MCF 10A (cell line): ENCODE measurements around the gene SEMA3F. TPM values are rescaled to one million over a fixed set of nuclear protein-coding genes. Genes with fewer than 3 reads are reported as not detected.

Experiments
- BruUV-seq: library from RNA; stranded (reverse); fragments of 400-500 nt; replicated peaks from 2 replicates; lab custom pipeline; 2021; lab: Mats Ljungman, UMichigan
- CTCF ChIA-PET: fragments of 300-600 bp; sonication (Branson Sonifier 250); formaldehyde crosslinking; extraction: SDS; loops from one replicate; lab custom pipeline; 2021; ENCODE audit warnings: antibody characterized with exemption, inconsistent platforms; lab: Yijun Ruan, JAX
- POLR2A ChIA-PET: fragments of 300-600, 350-650 bp; sonication (Branson Sonifier 250); formaldehyde crosslinking; extraction: SDS; loops from one replicate; lab custom pipeline; 2020; ENCODE audit warnings: antibody characterized with exemption, inconsistent platforms; lab: Yijun Ruan, JAX
- DNase-seq: peaks from one replicate; pipeline ENCODE4 v3.0.0-alpha.2; 2018; ENCODE audit not compliant: unreplicated experiment
- H3K27ac Mint-ChIP-seq: one replicate; pipeline ENCODE4 v1.8.0; 2022; ENCODE audit warnings: mild to moderate bottlenecking, low read depth, mixed read lengths; ENCODE audit not compliant: unreplicated experiment
- H3K27me3 Mint-ChIP-seq: one replicate; pipeline ENCODE4 v1.8.0; 2022; ENCODE audit warnings: mixed read lengths; ENCODE audit not compliant: insufficient read depth, unreplicated experiment
- H3K36me3 Mint-ChIP-seq: one replicate; pipeline ENCODE4 v1.8.0; 2022; ENCODE audit warnings: mild to moderate bottlenecking, moderate library complexity, mixed read lengths; ENCODE audit not compliant: insufficient read depth, unreplicated experiment
- H3K4me1 Mint-ChIP-seq: one replicate; pipeline ENCODE4 v1.8.0; 2022; ENCODE audit warnings: mixed read lengths; ENCODE audit not compliant: insufficient read depth, unreplicated experiment
- H3K4me3 Mint-ChIP-seq: one replicate; pipeline ENCODE4 v1.8.0; 2022; ENCODE audit warnings: mild to moderate bottlenecking, moderate library complexity, mixed read lengths; ENCODE audit not compliant: unreplicated experiment
- H3K9me3 Mint-ChIP-seq: one replicate; pipeline ENCODE4 v1.8.0; 2022; ENCODE audit warnings: mixed read lengths; ENCODE audit not compliant: unreplicated experiment
- intact Hi-C: fragments of 100-400 bp; cut with micrococcal nuclease; formaldehyde crosslinking; loops from 2 replicates; pipeline ENCODE4 v1.14.1; 2022
- total RNA-seq: library from RNA; stranded (reverse); gene quantifications from 2 replicates; pipeline ENCODE4 v1.2.3, GENCODE V29; 2022
- TF ChIP-seq, protein P1 (sequence below): fragments of 200-600 bp; IDR thresholded peaks from one replicate; pipeline ENCODE4 v1.8.0; 2022; ENCODE audit warnings: antibody characterized with exemption, mild to moderate bottlenecking; ENCODE audit not compliant: unreplicated experiment

The SEMA3F gene
- total RNA-seq, 1 experiment from 2014 or later = 34.6 TPM

- TSS peak; percentile 9 for BruUV-seq
- ChIA-PET POLR2A (interaction anchor here (0.8 to 2.7 kb wide), 5 partner anchors 8 to 88 kb away, joined by 3 to 15 read pairs (median 5); no protein-coding TSS in a partner anchor), CTCF (interaction anchor here (0.5 to 2.6 kb wide), 4 partner anchors 8 to 373 kb away, joined by 3 to 9 read pairs (median 4); no protein-coding TSS in a partner anchor)
- Mint-ChIP-seq H3K4me3 (peak overlapping the region; percentile 84), H3K27me3 (no peaks in the 10 kb centered on the region), H3K36me3 (peaks cover 24% of the 10 kb centered on the region), H3K9me3 (no peaks in the 10 kb centered on the region), H3K4me1 (peaks cover 64% of the 10 kb centered on the region), H3K27ac (peak overlapping the region; percentile 81)
- TF ChIP-seq, protein P1, sequence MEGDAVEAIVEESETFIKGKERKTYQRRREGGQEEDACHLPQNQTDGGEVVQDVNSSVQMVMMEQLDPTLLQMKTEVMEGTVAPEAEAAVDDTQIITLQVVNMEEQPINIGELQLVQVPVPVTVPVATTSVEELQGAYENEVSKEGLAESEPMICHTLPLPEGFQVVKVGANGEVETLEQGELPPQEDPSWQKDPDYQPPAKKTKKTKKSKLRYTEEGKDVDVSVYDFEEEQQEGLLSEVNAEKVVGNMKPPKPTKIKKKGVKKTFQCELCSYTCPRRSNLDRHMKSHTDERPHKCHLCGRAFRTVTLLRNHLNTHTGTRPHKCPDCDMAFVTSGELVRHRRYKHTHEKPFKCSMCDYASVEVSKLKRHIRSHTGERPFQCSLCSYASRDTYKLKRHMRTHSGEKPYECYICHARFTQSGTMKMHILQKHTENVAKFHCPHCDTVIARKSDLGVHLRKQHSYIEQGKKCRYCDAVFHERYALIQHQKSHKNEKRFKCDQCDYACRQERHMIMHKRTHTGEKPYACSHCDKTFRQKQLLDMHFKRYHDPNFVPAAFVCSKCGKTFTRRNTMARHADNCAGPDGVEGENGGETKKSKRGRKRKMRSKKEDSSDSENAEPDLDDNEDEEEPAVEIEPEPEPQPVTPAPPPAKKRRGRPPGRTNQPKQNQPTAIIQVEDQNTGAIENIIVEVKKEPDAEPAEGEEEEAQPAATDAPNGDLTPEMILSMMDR = no peak
- DNase-seq = peak; percentile 92
- intact Hi-C loops = loop anchor here (2.0 kb wide), 1 partner anchor 37 kb away; no protein-coding TSS in a partner anchor
Observed at GRCh38 chr3:50157827-50158529, 2.9 kb downstream of the SEMA3F start.

DNA sequence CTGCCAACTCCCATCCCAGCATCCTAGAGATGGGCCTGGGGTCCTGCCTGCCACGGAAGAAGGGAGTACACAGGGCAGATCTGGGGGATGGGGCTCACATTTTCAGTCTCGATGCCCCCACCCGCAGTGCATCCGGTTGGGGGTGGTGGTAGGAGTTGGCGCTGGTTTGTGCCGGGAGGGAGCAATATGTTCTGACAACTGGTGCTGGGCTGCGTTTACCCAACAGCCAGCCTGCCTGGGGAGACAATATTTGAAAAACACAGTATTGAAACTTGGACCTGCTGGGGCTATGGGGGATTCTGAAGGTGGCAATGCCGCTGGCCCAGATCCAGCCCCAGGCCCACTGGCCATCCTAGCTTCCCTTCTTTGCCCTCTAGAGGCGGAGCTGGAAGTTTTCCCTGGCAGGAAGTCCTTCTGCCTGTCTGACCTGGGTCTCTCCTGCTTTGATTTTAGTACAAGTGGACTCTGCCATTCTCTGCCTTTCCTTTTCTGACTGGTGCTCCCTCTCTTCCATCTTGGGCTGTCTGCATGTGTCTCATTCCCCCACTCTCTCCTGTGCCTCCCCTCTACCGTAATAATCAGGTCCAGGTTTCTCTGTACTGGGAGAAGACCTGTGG is 3.5 kb downstream of the SEMA3F start:
- no TSS peak for BruUV-seq
- Mint-ChIP-seq H3K27ac (peak overlapping the region; percentile 81), H3K4me3 (peak overlapping the region; percentile 84), H3K4me1 (peaks cover 64% of the 10 kb centered on the region), H3K36me3 (peaks cover 31% of the 10 kb centered on the region), H3K27me3 (no peaks in the 10 kb centered on the region), H3K9me3 (no peaks in the 10 kb centered on the region)
- DNase-seq = peak; percentile 26
- TF ChIP-seq, protein P1 = no peak
- intact Hi-C loops = no loop called here
- ChIA-PET POLR2A (interaction anchor here (1.4 to 2.7 kb wide), 3 partner anchors 9 to 39 kb away, joined by 3 to 15 read pairs (median 9); no protein-coding TSS in a partner anchor), CTCF (interaction anchor here (0.5 to 1.3 kb wide), 3 partner anchors 9 to 374 kb away, joined by 3 to 6 read pairs (median 3); no protein-coding TSS in a partner anchor)

DNA sequence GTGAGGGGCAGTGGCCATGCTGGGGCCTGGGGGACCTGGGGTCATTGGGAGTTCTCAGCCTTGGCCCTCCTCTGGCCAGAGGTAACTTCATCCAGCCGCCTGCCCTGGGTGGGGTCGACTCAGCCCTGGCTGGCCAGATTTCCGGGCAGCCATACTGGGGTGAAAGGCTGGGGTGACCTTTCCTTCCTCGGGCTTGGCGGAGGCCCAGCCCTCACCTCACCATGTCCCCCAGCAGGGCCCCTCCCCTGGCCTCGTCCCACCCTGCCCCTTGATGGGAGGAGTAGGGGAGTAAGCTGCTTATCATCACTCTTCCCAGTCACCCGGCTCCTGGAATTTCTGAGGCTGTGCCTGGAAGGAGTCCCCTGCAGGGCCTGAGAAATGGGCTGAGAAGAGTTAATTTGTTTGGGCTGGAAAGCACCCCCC is 5.4 kb downstream of the SEMA3F start:
- CTCF ChIA-PET = interaction anchor here (0.5 to 1.0 kb wide), 2 partner anchors 30 to 163 kb away, joined by 3 to 4 read pairs; no protein-coding TSS in a partner anchor
- no peak for DNase-seq
- TF ChIP-seq, protein P1 = no peak
- intact Hi-C loops = no loop called here
- Mint-ChIP-seq H3K36me3 (peaks cover 35% of the 10 kb centered on the region), H3K4me1 (peaks cover 77% of the 10 kb centered on the region), H3K4me3 (no peak overlapping the region), H3K27me3 (no peaks in the 10 kb centered on the region), H3K27ac (no peak overlapping the region), H3K9me3 (no peaks in the 10 kb centered on the region)
- POLR2A ChIA-PET = interaction anchor here (1.9 kb wide), 1 partner anchor 8 kb away, joined by 8 read pairs; no protein-coding TSS in a partner anchor
- BruUV-seq = no TSS peak

DNA sequence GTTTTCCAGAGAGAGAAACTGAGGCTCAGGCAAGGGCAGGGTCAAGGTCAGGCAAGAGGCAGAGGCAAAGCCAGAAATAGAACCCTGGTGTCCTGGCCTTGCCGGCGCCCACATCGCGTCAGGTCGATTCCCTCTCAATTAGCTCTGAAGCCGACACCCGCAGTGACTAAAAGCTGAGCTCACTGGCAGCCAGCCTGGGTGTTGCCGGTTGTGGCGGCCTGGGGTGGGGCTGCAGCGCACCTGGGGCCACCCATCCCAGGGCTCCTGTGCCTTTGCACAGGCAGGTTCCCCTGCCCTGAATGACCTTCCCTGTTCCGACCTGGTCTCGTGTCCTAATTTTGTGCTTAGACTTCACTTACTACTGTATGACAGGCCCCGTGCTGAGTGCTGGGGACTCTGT is 6.2 kb downstream of the SEMA3F start:
- Mint-ChIP-seq H3K9me3 (no peaks in the 10 kb centered on the region), H3K36me3 (peaks cover 35% of the 10 kb centered on the region), H3K4me1 (peaks cover 84% of the 10 kb centered on the region), H3K27me3 (no peaks in the 10 kb centered on the region), H3K27ac (peak overlapping the region; percentile 41), H3K4me3 (peak overlapping the region; percentile 9)
- POLR2A ChIA-PET = interaction anchor here (0.6 to 1.9 kb wide), 3 partner anchors 9 to 30 kb away, joined by 3 to 9 read pairs (median 8); no protein-coding TSS in a partner anchor
- intact Hi-C loops = no loop called here
- no TSS peak for BruUV-seq
- CTCF ChIA-PET = interaction anchor here (0.5 to 1.7 kb wide), 3 partner anchors 21 to 163 kb away, joined by 3 to 7 read pairs (median 5); no protein-coding TSS in a partner anchor
- peak; percentile 71 for DNase-seq
- TF ChIP-seq, protein P1 = no peak
